ENCODE results near the gene STPG3. TPM values are rescaled to one million over a fixed set of nuclear protein-coding genes. Genes with fewer than 3 reads are reported as not detected.

STPG3 gene
- total and polyA plus RNA-seq, 8 donors, result not detected

- Histone ChIP-seq H3K36me3 (peaks cover 21 to 57% (median 39%) of the 10 kb centered on the region in 4 donors), H3K9me3 (no peaks in the 10 kb centered on the region), H3K4me3 (peak overlapping the region in 2 of 4 donors; percentile 18 to 31), H3K4me1 (peaks cover 38 to 58% (median 47%) of the 10 kb centered on the region in 4 donors), H3K27ac (peak overlapping the region in 1 of 5 donors; percentile 0), H3K27me3 (peaks cover 0 to 54% (median 0%) of the 10 kb centered on the region in 3 donors)
- intact Hi-C loops (cut with DNase I; ENCODE audit: low total_unique reads), result no loop called here
- peak in 1 of 2 donors; percentile 43 for DNase-seq
- WGBS, 5 donors, result 75 to 86% (median 80%) methylated on average over 5 to 39 of the region's 39 CpGs
- no peak for TF ChIP-seq POLR2AphosphoS5 (IDR thresholded peaks at IDR 0.05)
- TF ChIP-seq EP300 (IDR thresholded peaks at IDR 0.05), result no peak
- no peak for TF ChIP-seq CTCF (IDR thresholded peaks at IDR 0.05)
- TF ChIP-seq POLR2A (IDR thresholded peaks at IDR 0.05), result no peak
Observed at GRCh38 chr9:137281345-137282116, 30.4 kb downstream of the STPG3 start.

GRCh38 chr9:137286975-137287383, 35.9 kb downstream of the STPG3 start:
- peaks cover 0 to 23% (median 16%) of the 10 kb centered on the region in 4 donors for H3K36me3 ChIP-seq
- no peaks in the 10 kb centered on the region for H3K9me3 ChIP-seq
- H3K27ac ChIP-seq, result no peak overlapping the region
- peak; percentile 82 to 90 for DNase-seq
- H3K27me3 ChIP-seq, result peaks cover 0 to 11% (median 0%) of the 10 kb centered on the region in 3 donors
- no peak for TF ChIP-seq POLR2A (IDR thresholded peaks at IDR 0.05)
- no peak for TF ChIP-seq EP300 (IDR thresholded peaks at IDR 0.05)
- TF ChIP-seq POLR2AphosphoS5 (IDR thresholded peaks at IDR 0.05), result peak in 1 of 3 donors; percentile 78
- TF ChIP-seq CTCF (IDR thresholded peaks at IDR 0.05), result peak in 5 of 7 experiments; percentile 21 to 79 (median 56)
- peaks cover 0 to 4% (median 0%) of the 10 kb centered on the region in 4 donors for H3K4me1 ChIP-seq
- 32 to 52% (median 46%) methylated on average over 12 to 14 of the region's 14 CpGs for WGBS, 5 donors
- intact Hi-C loops (cut with DNase I; ENCODE audit: low total_unique reads), result no loop called here
- no peak overlapping the region for H3K4me3 ChIP-seq

GRCh38 chr9:137293094-137293481, 42.0 kb downstream of the STPG3 start:
- no peaks in the 10 kb centered on the region for H3K36me3 ChIP-seq
- H3K4me1 ChIP-seq, result peaks cover 30 to 42% (median 38%) of the 10 kb centered on the region in 4 donors
- H3K27me3 ChIP-seq, result peaks cover 1 to 58% (median 25%) of the 10 kb centered on the region in 3 donors
- peak overlapping the region; percentile 85 to 98 (median 90) for H3K27ac ChIP-seq
- TF ChIP-seq CTCF (IDR thresholded peaks at IDR 0.05) (no peak), POLR2A (IDR thresholded peaks at IDR 0.05) (no peak), EP300 (IDR thresholded peaks at IDR 0.05) (no peak), POLR2AphosphoS5 (IDR thresholded peaks at IDR 0.05) (no peak)
- WGBS, 5 donors, result 28 to 59% (median 33%) methylated on average over 15 of the region's 15 CpGs
- DNase-seq, result peak in 1 of 2 donors; percentile 57
- no peaks in the 10 kb centered on the region for H3K9me3 ChIP-seq
- intact Hi-C loops (cut with DNase I; ENCODE audit: low total_unique reads), result no loop called here
- H3K4me3 ChIP-seq, result no peak overlapping the region

GRCh38 chr9:137293482-137294090, 42.5 kb downstream of the STPG3 start:
- H3K4me1 ChIP-seq, result peaks cover 35 to 47% (median 42%) of the 10 kb centered on the region in 4 donors
- peak; percentile 91 to 94 for DNase-seq
- no peaks in the 10 kb centered on the region for H3K36me3 ChIP-seq
- H3K27me3 ChIP-seq, result peaks cover 6 to 63% (median 30%) of the 10 kb centered on the region in 3 donors
- H3K27ac ChIP-seq, result peak overlapping the region; percentile 85 to 98 (median 90)
- H3K4me3 ChIP-seq, result no peak overlapping the region
- intact Hi-C loops (cut with DNase I; ENCODE audit: low total_unique reads), result no loop called here
- no peaks in the 10 kb centered on the region for H3K9me3 ChIP-seq
- TF ChIP-seq EP300 (IDR thresholded peaks at IDR 0.05) (no peak), CTCF (IDR thresholded peaks at IDR 0.05) (no peak), POLR2A (IDR thresholded peaks at IDR 0.05) (no peak), POLR2AphosphoS5 (IDR thresholded peaks at IDR 0.05) (peak in 2 of 3 donors; percentile 69 to 80)
- 30 to 56% (median 34%) methylated on average over 29 of the region's 29 CpGs for WGBS, 5 donors

All from stomach (tissue), 9 donors.